ENCODE results near the gene PODXL2.

The PODXL2 gene

DNA sequence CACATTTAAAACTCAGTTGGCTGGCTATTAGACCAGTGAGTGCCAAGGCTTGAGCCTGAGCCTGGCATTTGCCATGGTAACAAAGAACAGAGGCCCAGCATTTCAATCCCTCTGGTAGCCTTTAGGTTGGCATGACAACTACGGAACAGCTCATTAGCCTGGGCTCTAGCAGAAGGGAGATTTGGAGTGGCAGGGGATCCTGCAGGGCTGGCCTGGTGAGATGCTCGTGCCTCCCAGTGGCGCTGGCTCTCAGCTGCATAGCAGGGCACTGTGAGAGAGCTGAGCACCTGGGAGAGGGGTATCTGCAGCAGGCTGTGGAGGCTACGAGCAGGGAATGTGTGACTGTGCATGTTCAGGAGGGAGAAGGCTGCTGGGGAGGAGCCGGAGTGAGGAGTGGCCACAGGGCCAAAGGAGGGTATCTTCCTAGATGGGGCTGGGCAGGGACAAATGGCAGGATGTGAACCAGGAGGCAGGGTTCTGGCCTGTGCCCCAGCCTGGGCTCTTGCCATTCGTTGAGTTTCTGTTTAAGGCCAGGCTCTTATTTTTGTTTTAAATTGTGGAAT lies 38.2 kb downstream of the PODXL2 start:
- no peaks in the 10 kb centered on the region for H3K9me3 ChIP-seq (ENCODE audit: severe bottlenecking)
- H3K36me3 ChIP-seq = peaks cover 61% of the 10 kb centered on the region
- no peak for TF ChIP-seq CTCF (IDR thresholded peaks at IDR 0.05; ENCODE audit: low read depth, low read length)
- H3K27me3 ChIP-seq (ENCODE audit: insufficient read depth, low read depth, severe bottlenecking) = no peaks in the 10 kb centered on the region
- no peak overlapping the region for H3K27ac ChIP-seq
- no peak for DNase-seq
- H3K4me3 ChIP-seq (ENCODE audit: low read depth, low read length) = no peak overlapping the region

DNA sequence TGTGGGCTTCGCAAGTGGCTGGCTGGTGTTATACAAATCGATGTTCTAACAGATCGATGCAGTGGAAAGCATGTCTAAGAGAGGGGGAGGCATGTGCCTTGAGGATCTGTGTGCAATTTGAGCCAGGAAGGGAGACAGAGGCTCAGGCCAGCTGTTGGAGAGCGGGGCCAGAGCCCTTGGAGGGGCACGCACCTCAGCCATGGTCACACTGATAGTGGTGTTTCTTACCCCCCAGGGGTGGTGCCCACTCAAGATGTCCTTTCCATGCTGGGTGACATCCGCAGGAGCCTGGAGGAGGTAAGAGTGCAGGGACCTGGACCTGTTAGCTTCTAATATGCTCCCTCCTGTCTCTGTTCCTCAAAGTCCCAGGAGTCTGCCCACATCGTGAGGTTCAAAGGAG lies 39.9 kb downstream of the PODXL2 start:
- H3K27me3 ChIP-seq (ENCODE audit: insufficient read depth, low read depth, severe bottlenecking) = no peaks in the 10 kb centered on the region
- no peak overlapping the region for H3K4me3 ChIP-seq (ENCODE audit: low read depth, low read length)
- no peak for TF ChIP-seq CTCF (IDR thresholded peaks at IDR 0.05; ENCODE audit: low read depth, low read length)
- peaks cover 45% of the 10 kb centered on the region for H3K36me3 ChIP-seq
- no peak overlapping the region for H3K27ac ChIP-seq
- DNase-seq = no peak
- no peaks in the 10 kb centered on the region for H3K9me3 ChIP-seq (ENCODE audit: severe bottlenecking)

- Histone ChIP-seq H3K9me3 (ENCODE audit: severe bottlenecking) (no peaks in the 10 kb centered on the region), H3K36me3 (peaks cover 37% of the 10 kb centered on the region), H3K27ac (no peak overlapping the region), H3K27me3 (ENCODE audit: insufficient read depth, low read depth, severe bottlenecking) (no peaks in the 10 kb centered on the region), H3K4me3 (ENCODE audit: low read depth, low read length) (no peak overlapping the region)
- no peak for DNase-seq
- no peak for TF ChIP-seq CTCF (IDR thresholded peaks at IDR 0.05; ENCODE audit: low read depth, low read length)
These were observed 40.7 kb downstream of the PODXL2 start for GRCh38 chr3:127669541-127670228.

GRCh38 chr3:127670229-127670559 lies 41.2 kb downstream of the PODXL2 start:
- DNase-seq = no peak
- Histone ChIP-seq H3K4me3 (ENCODE audit: low read depth, low read length) (no peak overlapping the region), H3K36me3 (peaks cover 32% of the 10 kb centered on the region), H3K9me3 (ENCODE audit: severe bottlenecking) (no peaks in the 10 kb centered on the region), H3K27ac (no peak overlapping the region), H3K27me3 (ENCODE audit: insufficient read depth, low read depth, severe bottlenecking) (no peaks in the 10 kb centered on the region)
- TF ChIP-seq CTCF (IDR thresholded peaks at IDR 0.05; ENCODE audit: low read depth, low read length) = no peak

DNA sequence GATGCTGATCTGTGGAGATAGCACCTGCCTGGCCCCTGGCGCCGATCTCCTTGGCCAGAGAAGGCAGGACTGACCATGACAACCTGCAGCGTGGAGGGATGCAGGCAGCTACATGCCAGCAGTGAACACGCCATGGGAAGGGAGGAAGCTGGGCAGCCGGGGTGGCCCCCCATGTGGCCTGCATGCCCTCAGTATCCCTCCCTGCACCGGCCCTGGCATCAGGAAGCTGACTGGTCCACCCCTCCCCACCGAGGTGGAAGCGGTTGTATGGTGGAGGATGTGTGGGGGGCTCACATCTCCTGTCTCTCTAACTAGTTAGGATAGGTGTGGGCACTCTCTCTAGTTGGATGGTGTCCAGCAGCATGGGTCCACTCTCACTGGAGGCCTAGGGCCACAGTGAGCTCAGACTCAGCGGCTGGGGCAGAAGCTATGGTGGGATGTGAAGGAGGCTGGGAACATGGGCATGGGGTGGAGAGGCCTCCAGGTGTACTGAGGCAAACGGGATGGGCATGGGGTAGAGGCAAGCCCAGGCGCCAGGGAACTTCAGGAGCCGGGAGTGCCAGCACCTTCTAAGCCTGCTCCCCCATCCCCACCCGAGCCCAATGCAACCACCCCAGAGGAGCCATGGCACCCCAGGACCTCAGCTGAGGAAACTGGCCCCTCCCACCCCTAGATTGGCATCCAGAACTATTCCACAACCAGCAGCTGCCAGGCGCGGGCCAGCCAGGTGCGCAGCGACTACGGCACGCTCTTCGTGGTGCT lies 42.0 kb downstream of the PODXL2 start:
- Histone ChIP-seq H3K27me3 (ENCODE audit: insufficient read depth, low read depth, severe bottlenecking) (no peaks in the 10 kb centered on the region), H3K4me3 (ENCODE audit: low read depth, low read length) (no peak overlapping the region), H3K36me3 (peaks cover 25% of the 10 kb centered on the region), H3K9me3 (ENCODE audit: severe bottlenecking) (no peaks in the 10 kb centered on the region), H3K27ac (no peak overlapping the region)
- no peak for DNase-seq
- no peak for TF ChIP-seq CTCF (IDR thresholded peaks at IDR 0.05; ENCODE audit: low read depth, low read length)

Measured in WERI-Rb-1 (cell line).